ENCODE data around the gene SDF4.
"Not testable (repeated sequence)": the region's sequence is repeated elsewhere in the genome, so short reads cannot be mapped to it uniquely, and the experiment has no call there.

The SDF4 gene

DNA sequence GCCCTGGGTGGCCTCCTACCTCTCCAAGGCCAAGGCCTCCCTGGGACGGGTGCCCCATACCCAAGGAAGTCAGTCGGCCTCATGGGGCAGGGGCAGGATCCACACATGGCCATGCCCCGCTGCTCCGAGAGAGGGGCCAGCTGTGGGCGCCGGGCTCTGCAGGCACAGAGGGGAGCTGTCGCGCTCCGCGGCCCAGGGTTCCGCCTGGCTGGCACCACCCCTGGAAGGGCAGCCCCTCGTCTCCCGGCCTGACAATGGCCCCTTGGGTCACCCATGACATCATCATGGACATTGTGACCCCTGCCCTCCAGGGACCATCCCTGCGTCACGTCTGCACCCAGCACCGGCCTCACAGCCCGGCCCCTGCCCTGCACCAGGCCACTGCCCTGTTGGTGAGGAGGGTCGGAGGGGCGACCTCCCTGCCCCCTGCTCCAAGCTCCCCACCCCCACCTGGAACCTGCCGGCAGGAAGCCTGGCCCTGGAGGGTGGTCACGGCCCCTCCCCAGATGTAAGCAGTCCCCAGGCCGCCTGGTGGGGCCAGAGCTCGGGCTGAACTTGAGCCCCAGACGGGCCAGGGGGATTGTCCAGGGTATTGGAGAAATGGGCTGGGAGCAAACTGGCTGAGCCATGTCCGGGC lies 52.3 kb downstream of the SDF4 start:
- no peak for DNase-seq (ENCODE audit: low read depth)

- DNase-seq (ENCODE audit: low read depth), result no peak
Observed at GRCh38 chr1:1178794-1179331, 52.9 kb downstream of the SDF4 start.

- no peak for DNase-seq (ENCODE audit: low read depth)
Observed at GRCh38 chr1:1177452-1178206, 54.2 kb downstream of the SDF4 start.

GRCh38 chr1:1176931-1177330 lies 54.9 kb downstream of the SDF4 start:
- no peak for DNase-seq (ENCODE audit: low read depth)

DNA sequence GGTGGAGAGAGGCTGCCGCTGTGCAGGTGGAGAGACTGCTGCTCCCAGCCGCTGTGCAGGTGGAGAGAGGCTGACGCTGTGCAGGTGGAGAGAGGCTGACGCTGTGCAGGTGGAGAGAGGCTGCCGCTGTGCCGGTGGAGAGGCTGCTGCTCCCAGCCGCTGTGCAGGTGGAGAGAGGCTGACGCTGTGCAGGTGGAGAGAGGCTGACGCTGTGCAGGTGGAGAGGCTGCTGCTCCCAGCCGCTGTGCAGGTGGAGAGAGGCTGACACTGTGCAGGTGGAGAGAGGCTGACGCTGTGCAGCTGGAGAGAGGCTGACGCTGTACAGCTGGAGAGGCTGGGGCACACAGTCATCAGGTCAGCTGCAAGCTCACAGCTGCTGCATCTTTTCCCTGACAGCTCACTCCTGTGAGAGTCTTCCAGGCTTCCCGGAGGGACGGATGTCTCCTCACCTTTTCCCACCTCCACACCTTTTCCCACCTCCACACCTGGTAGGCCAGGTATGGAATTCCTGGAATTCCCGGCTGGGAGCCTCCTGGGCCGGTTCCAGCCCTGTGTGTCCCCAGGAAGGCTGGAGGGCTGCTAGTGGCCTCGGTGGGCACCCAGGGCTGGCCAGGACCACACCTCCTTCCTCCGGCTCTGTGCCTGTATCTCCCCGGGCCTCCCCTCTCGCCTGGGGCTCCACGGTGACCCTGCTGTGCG lies 55.6 kb downstream of the SDF4 start:
- not testable (repeated sequence) for DNase-seq (ENCODE audit: low read depth)

- no peak for DNase-seq (ENCODE audit: low read depth)
Observed at GRCh38 chr1:1175221-1176062, 56.4 kb downstream of the SDF4 start.

GRCh38 chr1:1173793-1174415 lies 57.9 kb downstream of the SDF4 start, which contains the start of gene TTLL10:
TSS of gene TTLL10 (plus strand) at chr1:1173880. CDS start at chr1:1179216, 5,336 bp downstream.
- DNase-seq (ENCODE audit: low read depth), result no peak

DNA sequence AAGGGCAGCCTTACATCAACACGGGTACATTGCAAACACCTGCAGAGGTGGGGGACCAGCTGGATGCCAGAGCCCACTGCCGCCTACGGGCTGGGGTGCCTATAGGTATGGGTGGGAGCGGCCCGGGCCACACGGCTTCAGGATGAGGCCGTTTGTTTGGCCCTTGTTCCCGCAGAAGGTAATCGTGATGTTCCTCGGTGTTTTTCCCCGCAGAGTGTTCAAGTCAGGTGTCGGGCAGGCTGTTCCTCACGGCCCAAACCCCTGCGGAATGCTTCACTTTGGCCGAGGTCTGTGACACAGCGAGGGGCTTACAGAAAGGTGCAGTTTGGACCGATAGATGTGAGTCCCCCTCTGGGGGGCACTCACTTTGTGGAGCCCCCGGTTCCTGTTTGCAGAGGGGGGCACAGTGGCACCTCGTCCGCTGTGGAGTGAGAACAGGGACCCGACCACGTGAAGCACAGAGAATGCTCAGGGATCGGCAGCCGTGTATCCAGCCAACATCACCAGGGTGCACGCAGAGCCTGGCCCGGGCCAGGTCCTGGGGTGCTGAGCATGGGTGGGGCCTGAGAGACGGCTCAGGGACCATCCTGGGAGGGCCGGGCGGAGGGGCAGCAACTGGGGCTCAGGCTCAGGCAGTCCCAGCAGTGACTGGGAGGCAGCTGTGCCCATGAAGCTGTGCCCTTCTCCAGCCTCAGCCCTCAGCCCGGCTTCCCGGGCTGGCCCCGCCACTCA lies 58.6 kb downstream of the SDF4 start:
- no peak for DNase-seq (ENCODE audit: low read depth)

DNA sequence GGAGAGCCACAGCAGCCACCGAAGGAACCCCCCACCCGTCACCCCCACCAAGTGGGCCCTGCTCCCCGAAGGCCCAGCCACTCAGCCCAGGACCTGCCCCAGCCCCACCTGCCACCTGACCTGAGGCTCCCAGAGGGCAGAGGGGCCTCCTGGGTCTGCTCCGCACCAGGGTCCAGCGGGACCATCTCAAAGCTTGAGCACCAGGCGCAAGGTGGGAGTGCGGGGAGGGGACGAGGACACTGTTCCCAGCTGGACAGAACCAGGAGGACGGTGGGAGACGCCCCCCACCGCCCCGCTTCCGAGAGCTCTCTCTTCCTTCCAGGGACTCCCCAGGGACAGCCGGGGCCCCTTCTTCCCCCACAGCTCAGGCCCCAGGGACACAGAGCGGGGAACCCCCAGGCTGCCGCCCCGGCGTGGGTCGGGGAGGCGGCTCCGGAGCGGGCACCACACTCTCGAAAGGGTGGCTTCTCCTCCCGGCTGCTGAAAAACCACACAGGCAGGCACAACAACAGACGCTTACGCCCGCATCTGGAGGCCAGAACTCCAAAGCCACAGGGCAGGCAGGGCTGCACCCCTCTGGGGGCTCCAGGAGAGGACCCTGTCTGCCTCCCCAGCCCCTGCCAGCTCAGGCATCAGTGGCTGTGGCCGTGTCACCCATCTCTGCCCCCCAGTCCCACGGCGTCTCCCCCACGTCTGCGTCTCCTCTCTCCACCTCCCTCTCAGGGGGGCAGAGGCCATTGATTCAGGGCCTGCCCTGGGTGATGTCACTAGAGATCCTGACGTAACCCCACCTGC lies 60.1 kb downstream of the SDF4 start:
- no peak for DNase-seq (ENCODE audit: low read depth)

- DNase-seq (ENCODE audit: low read depth), result no peak
Observed at GRCh38 chr1:1171161-1171545, 60.6 kb downstream of the SDF4 start.

DNA sequence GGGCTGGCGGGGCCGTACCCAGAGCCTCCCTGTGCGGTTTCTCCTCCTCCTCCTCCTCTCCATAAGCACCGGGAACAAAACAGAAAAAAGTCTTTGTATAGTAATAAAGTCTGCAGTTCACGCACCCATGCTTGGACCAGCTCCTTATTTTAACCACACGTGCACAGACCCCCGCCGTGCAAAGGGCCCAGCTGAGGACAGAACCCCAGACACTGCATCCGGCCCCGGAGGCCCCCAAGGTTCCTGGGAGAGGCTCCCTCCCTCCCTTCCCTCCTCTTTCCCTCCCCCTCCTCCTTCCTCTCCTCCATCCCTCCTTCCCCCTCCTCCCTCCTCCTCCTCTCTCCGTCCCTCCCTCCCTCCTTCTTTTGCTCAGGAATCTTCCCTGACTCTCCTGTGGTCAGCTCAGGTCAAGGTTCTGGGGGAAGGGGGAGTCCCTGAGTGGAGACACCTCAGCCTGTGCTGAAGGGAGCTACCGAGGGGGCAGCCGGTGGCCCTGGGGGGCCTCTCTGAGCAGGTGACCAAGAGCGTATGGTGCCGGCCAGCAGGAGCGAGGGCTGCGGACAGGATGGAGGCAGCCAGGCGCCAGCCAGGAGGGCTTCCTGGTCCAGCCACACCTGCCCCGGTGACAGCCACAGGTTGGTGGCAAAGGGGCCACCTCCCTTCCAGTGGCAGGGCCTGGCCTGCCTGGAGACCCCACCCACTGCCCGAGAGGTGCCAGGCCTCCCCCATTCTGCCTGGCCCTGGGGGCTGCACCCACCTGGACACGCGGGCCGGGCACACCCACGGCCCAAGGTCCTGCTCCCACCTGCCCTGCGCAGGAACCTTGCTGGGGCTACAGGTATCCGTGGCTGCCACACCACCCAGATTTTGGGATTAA lies 61.3 kb downstream of the SDF4 start:
- DNase-seq (ENCODE audit: low read depth), result no peak

GRCh38 chr1:1169429-1170214 lies 62.2 kb downstream of the SDF4 start:
- DNase-seq (ENCODE audit: low read depth), result no peak

- no peak for DNase-seq (ENCODE audit: low read depth)
Observed at GRCh38 chr1:1168451-1169411, 63.1 kb downstream of the SDF4 start.

- no peak for DNase-seq (ENCODE audit: low read depth)
Observed at GRCh38 chr1:1167841-1168450, 63.9 kb downstream of the SDF4 start.

DNA sequence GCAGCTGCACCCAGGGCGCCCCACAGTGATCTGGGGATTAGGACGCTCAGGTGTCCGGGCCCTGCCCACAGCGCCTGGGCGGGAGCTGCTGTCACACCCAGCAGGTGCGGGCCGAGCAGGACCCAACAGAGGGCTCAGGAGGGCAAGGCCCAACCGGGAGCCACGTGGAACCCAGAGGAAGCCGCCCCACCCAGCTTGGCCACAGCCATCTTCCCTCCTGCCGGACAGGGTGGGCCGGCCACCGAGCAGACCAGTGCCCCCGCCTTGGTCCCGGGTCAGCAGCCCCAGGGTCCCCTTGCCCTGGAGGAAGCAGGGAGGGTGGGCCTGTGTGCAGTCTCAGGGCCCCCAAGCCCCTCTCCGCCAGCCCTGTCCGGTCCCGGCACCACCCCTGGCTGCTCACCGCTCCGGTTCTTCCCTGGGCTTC lies 64.4 kb downstream of the SDF4 start:
- no peak for DNase-seq (ENCODE audit: low read depth)

Measured in stimulated activated CD8-positive, alpha-beta memory T cell treated with anti-CD3 and anti-CD28 coated beads, Interleukin-12 subunit alpha, Interleukin-12 subunit beta, amount 100 ng/mL, for 4 hours (primary cell).